HCT116 (cell line): ENCODE data around the gene GPHN. TPM values are rescaled to one million over a fixed set of nuclear protein-coding genes. Genes with fewer than 3 reads are reported as not detected.

Experiments used
- ATAC-seq: fragments of 200-7000 bp; cut with Tn5 transposase; 2 replicates; pipeline ENCODE4 v1.9.1; 2020; ENCODE audit warnings: mild to moderate bottlenecking, moderate library complexity
- BruUV-seq: library from RNA; stranded (reverse); fragments of 400-500 nt; replicated peaks from 2 replicates; lab custom pipeline; 2021; lab: Mats Ljungman, UMichigan
- CTCF ChIA-PET: fragments of 300-600 bp; sonication (Branson Sonifier 250); formaldehyde crosslinking; loops from one replicate; lab custom pipeline; 2021; ENCODE audit warnings: antibody characterized with exemption; lab: Charles Lee
- POLR2A ChIA-PET: fragments of 300-600, 350-600 bp; sonication (Branson Sonifier 250); formaldehyde crosslinking; loops from one replicate; lab custom pipeline; 2021; ENCODE audit warnings: antibody characterized with exemption; lab: Charles Lee
- RAD21 ChIA-PET, 2 experiments: fragments of 300-600 bp; sonication (Branson Sonifier 250); formaldehyde crosslinking; loops; one replicate each; lab custom pipeline; 2023; ENCODE audit warnings: low total read pairs in 2 of 2; ENCODE audit not compliant: uncharacterized antibody in 2 of 2, unreplicated experiment in 2 of 2, low non-redundant PET in 1 of 2; lab: Charles Lee
- DNase-seq: peaks from one replicate; pipeline ENCODE4 v3.0.0-alpha.2; 2010; ENCODE audit warnings: low read depth, low spot score
- H2AFZ ChIP-seq: fragments of 200-600 bp; shearing (Covaris generic), sonication (generic); 2 replicates; pipeline ENCODE4 v1.6.1; 2017; ENCODE audit warnings: low read depth, mixed run types, mixed read lengths, antibody characterized with exemption, low read length; ENCODE audit not compliant: poor library complexity, severe bottlenecking
- H3K27ac ChIP-seq: 2 replicates; pipeline ENCODE4 v1.5.1; 2012; ENCODE audit warnings: low read depth, low read length
- H3K27me3 ChIP-seq: fragments of 200-600 bp; sonication (generic); 2 replicates; pipeline ENCODE4 v1.6.1; 2016; ENCODE audit warnings: mixed run types, low read length, mixed read lengths; ENCODE audit not compliant: insufficient read depth
- H3K36me3 ChIP-seq, 2 experiments: fragments of 200-500 bp in 1 of 2; fragments of 200-600 bp in 1 of 2; sonication (Bioruptor generic) in 1 of 2; sonication (generic) in 1 of 2; 2 replicates each; pipeline versions ENCODE4 v1.5.1 to v1.6.1; 2014 to 2016; ENCODE audit warnings: low read length in 2 of 2, inconsistent platforms in 1 of 2, mixed read lengths in 1 of 2, mixed run types in 1 of 2; ENCODE audit not compliant: insufficient read depth in 2 of 2, control insufficient read depth in 1 of 2
- H3K4me1 ChIP-seq, 2 experiments: fragments of 200-600 bp in 1 of 2; sonication (generic) in 1 of 2; 2 replicates each; pipeline versions ENCODE4 v1.5.1 to v1.6.1; 2012 to 2017; ENCODE audit warnings: low read length in 2 of 2, inconsistent platforms in 1 of 2, mild to moderate bottlenecking in 1 of 2, mixed read lengths in 1 of 2, mixed run types in 1 of 2, moderate library complexity in 1 of 2; ENCODE audit not compliant: insufficient read depth in 2 of 2, control insufficient read depth in 1 of 2
- H3K4me2 ChIP-seq: fragments of 200-600 bp; sonication (generic); 2 replicates; pipeline ENCODE4 v1.6.1; 2017; ENCODE audit warnings: mixed run types, low read length, mixed read lengths
- H3K4me3 ChIP-seq, 2 experiments: fragments of 200-600 bp in 1 of 2; sonication (generic) in 1 of 2; replicated peaks in 1 of 2; 2 replicates each; pipeline ENCODE4 v1.5.1; 2011 to 2016; ENCODE audit warnings: low read length in 2 of 2, control low read depth in 1 of 2, low read depth in 1 of 2, mild to moderate bottlenecking in 1 of 2, mixed read lengths in 1 of 2, mixed run types in 1 of 2
- H3K79me2 ChIP-seq: fragments of 200-600 bp; sonication (generic); 2 replicates; pipeline ENCODE4 v1.6.1; 2017; ENCODE audit warnings: mild to moderate bottlenecking, mixed run types, low read length, moderate library complexity, mixed read lengths; ENCODE audit not compliant: insufficient read depth
- H3K9ac ChIP-seq: fragments of 200-600 bp; sonication (generic); 2 replicates; pipeline ENCODE4 v1.6.1; 2016; ENCODE audit warnings: low read length, mixed read lengths
- H3K9me2 ChIP-seq: fragments of 200-600 bp; sonication (generic), shearing (Covaris generic); 2 replicates; pipeline ENCODE4 v1.6.1; 2017; ENCODE audit warnings: mixed run types, mild to moderate bottlenecking, moderate library complexity; ENCODE audit not compliant: insufficient read depth
- H3K9me3 ChIP-seq, 2 experiments: fragments of 200-500 bp in 1 of 2; fragments of 200-600 bp in 1 of 2; sonication (Bioruptor generic) in 1 of 2; sonication (generic) in 1 of 2; 2 replicates each; pipeline ENCODE4 v1.6.1; 2014 to 2017; ENCODE audit warnings: low read length in 2 of 2, mixed read lengths in 2 of 2, inconsistent platforms in 1 of 2, low read depth in 1 of 2, mild to moderate bottlenecking in 1 of 2, mixed run types in 1 of 2, moderate library complexity in 1 of 2; ENCODE audit not compliant: control insufficient read depth in 1 of 2, insufficient read depth in 1 of 2
- H4K20me1 ChIP-seq: fragments of 200-600 bp; sonication (generic), shearing (Covaris generic); 2 replicates; pipeline ENCODE4 v1.6.1; 2017; ENCODE audit warnings: mixed run types, mild to moderate bottlenecking, moderate library complexity; ENCODE audit not compliant: insufficient read depth
- ATF3 ChIP-seq: IDR thresholded peaks from 2 replicates; pipeline ENCODE4 v1.6.1; 2012
- CEBPB ChIP-seq: IDR thresholded peaks from 2 replicates; pipeline ENCODE4 v1.6.1; 2012; ENCODE audit warnings: low read depth
- EGR1 ChIP-seq: IDR thresholded peaks from 2 replicates; pipeline ENCODE4 v1.6.1; 2012; ENCODE audit warnings: low read depth
- ELF1 ChIP-seq: IDR thresholded peaks from 2 replicates; pipeline ENCODE4 v1.6.1; 2012; ENCODE audit warnings: low read depth, borderline replicate concordance
- EZH2 ChIP-seq: fragments of 200-600 bp; sonication (generic); IDR thresholded peaks from 2 replicates; pipeline ENCODE4 v1.6.1; 2017; ENCODE audit warnings: antibody characterized with exemption, mixed run types
- EZH2phosphoT487 ChIP-seq: fragments of 200-600 bp; IDR thresholded peaks from 2 replicates; pipeline ENCODE4 v1.6.1; 2018; ENCODE audit warnings: antibody characterized with exemption, borderline replicate concordance
- FOSL1 ChIP-seq: IDR thresholded peaks from 2 replicates; pipeline ENCODE4 v1.6.1; 2012; ENCODE audit warnings: low read depth
- JUND ChIP-seq: IDR thresholded peaks from 2 replicates; pipeline ENCODE4 v1.6.1; 2012
- MAX ChIP-seq: IDR thresholded peaks from 2 replicates; pipeline ENCODE4 v1.6.1; 2012
- POLR2A ChIP-seq: IDR thresholded peaks from 2 replicates; pipeline ENCODE4 v1.7.0; 2011; ENCODE audit warnings: borderline replicate concordance; ENCODE audit not compliant: insufficient read depth, insufficient read length; ENCODE audit errors: extremely low read depth
- POLR2AphosphoS5 ChIP-seq: IDR thresholded peaks from 2 replicates; pipeline ENCODE4 v1.6.1; 2011; ENCODE audit warnings: mild to moderate bottlenecking, low read depth, low read length, moderate library complexity
- REST ChIP-seq: IDR thresholded peaks from 2 replicates; pipeline ENCODE4 v1.6.1; 2012; ENCODE audit warnings: low read depth
- SIN3A ChIP-seq: IDR thresholded peaks from 2 replicates; pipeline ENCODE4 v1.6.1; 2012; ENCODE audit warnings: low read depth
- SP1 ChIP-seq: IDR thresholded peaks from 2 replicates; pipeline ENCODE4 v1.6.1; 2012; ENCODE audit warnings: low read depth
- SRF ChIP-seq: IDR thresholded peaks from 2 replicates; pipeline ENCODE4 v1.6.1; 2012; ENCODE audit warnings: low read depth
- YY1 ChIP-seq: IDR thresholded peaks from 2 replicates; pipeline ENCODE4 v1.6.1; 2011; ENCODE audit warnings: low read length, low read depth, moderate library complexity, mild to moderate bottlenecking; ENCODE audit not compliant: insufficient replicate concordance; ENCODE audit errors: extremely low read depth
- ZBTB33 ChIP-seq: IDR thresholded peaks from 2 replicates; pipeline ENCODE4 v1.6.1; 2011; ENCODE audit warnings: mild to moderate bottlenecking, low read length, moderate library complexity; ENCODE audit not compliant: insufficient replicate concordance; ENCODE audit errors: extremely low read depth
- ZFX ChIP-seq: fragments of 450-650 bp; IDR thresholded peaks from 2 replicates; pipeline ENCODE4 v1.6.1; 2017
- ZNF274 ChIP-seq: fragments of 200-500 bp; sonication (Bioruptor generic); IDR thresholded peaks from 2 replicates; pipeline ENCODE4 v1.6.1; 2014; ENCODE audit warnings: mild to moderate bottlenecking, low read depth, low read length, inconsistent platforms
- intact Hi-C: fragments of 100-400 bp; cut with micrococcal nuclease; formaldehyde crosslinking; loops from 2 replicates; pipeline ENCODE4 v1.10.0; 2022
- total RNA-seq: library from RNA; stranded (reverse); gene quantifications from one replicate; pipeline ENCODE4 v1.2.1, GENCODE V29; 2021; ENCODE audit not compliant: unreplicated experiment

The GPHN gene
- total RNA-seq, 1 experiment from 2014 or later = 43.8 TPM

- intact Hi-C loops = no loop called here
These were observed 496.6 kb downstream of the GPHN start for GRCh38 chr14:67004521-67004920.

More at GRCh38 chr14:67004521-67004920, 496.6 kb downstream of the GPHN start:
- H2AFZ ChIP-seq = no peak overlapping the region
- DNase-seq = no peak
- no TSS peak for BruUV-seq
- H4K20me1 ChIP-seq = no peaks in the 10 kb centered on the region
- no peak overlapping the region for H3K9ac ChIP-seq
- no peaks in the 10 kb centered on the region for H3K9me2 ChIP-seq
- no peaks in the 10 kb centered on the region for H3K9me3 ChIP-seq
- H3K4me3 ChIP-seq = no peak overlapping the region
- no peaks in the 10 kb centered on the region for H3K79me2 ChIP-seq
- POLR2A ChIA-PET = no interaction called here
- CTCF ChIA-PET = no interaction called here
- H3K27me3 ChIP-seq = no peaks in the 10 kb centered on the region
- RAD21 ChIA-PET = no interaction called here
- TF ChIP-seq JUND (no peak), POLR2AphosphoS5 (no peak), EZH2phosphoT487 (no peak), EZH2 (no peak), ZFX (no peak), ATF3 (no peak), YY1 (no peak), SP1 (no peak), REST (no peak), ZBTB33 (no peak), CEBPB (no peak), FOSL1 (no peak), ZNF274 (no peak), EGR1 (no peak), ELF1 (no peak), SRF (no peak), SIN3A (no peak), MAX (no peak), POLR2A (no peak)
- TF ChIP-seq, all 23 proteins: peak for 0
- Histone ChIP-seq H3K4me1 (no peaks in the 10 kb centered on the region), H3K27ac (no peak overlapping the region), H3K36me3 (no peaks in the 10 kb centered on the region), H3K4me2 (no peak overlapping the region)
- no peak for ATAC-seq
